Measurements from ENCODE around the gene HECW1.

Gene HECW1

GRCh38 chr7:43460733-43461348, 348.4 kb downstream of the HECW1 start:
- no peak overlapping the region for H3K4me3 ChIP-seq (ENCODE audit: low read length)
- H2BK15ac ChIP-seq (replicated peaks; ENCODE audit: low read depth): no peak overlapping the region
- no peak overlapping the region for H3K4me2 ChIP-seq (ENCODE audit: low read length)
- H3K18ac ChIP-seq (ENCODE audit: low read length): no peak overlapping the region
- DNase-seq: no peak
- H3K56ac ChIP-seq (ENCODE audit: low read length): no peak overlapping the region
- H3K79me2 ChIP-seq (ENCODE audit: control insufficient read depth, insufficient read depth, low read length): no peaks in the 10 kb centered on the region
- no peaks in the 10 kb centered on the region for H3K36me3 ChIP-seq (ENCODE audit: control insufficient read depth, insufficient read depth, low read length)
- H3K23ac ChIP-seq (ENCODE audit: low read length): no peak overlapping the region
- H3K4ac ChIP-seq (ENCODE audit: low read depth, low read length): no peak overlapping the region
- H4K8ac ChIP-seq (ENCODE audit: low read depth, low read length): no peak overlapping the region
- H3K27me3 ChIP-seq (ENCODE audit: insufficient read depth, low read length, poor library complexity): no peaks in the 10 kb centered on the region
- H3K27ac ChIP-seq (ENCODE audit: low read depth, low read length): no peak overlapping the region
- peak overlapping the region; percentile 72 for H2AK5ac ChIP-seq (ENCODE audit: low read length)
- H3K79me1 ChIP-seq (ENCODE audit: low read length): no peaks in the 10 kb centered on the region
- H3K9ac ChIP-seq (ENCODE audit: low read length): no peak overlapping the region
- no peak overlapping the region for H2BK120ac ChIP-seq (ENCODE audit: low read depth, low read length)
- H3K4me1 ChIP-seq (ENCODE audit: control insufficient read depth, low read depth, low read length): peaks cover 9% of the 10 kb centered on the region
- no CpG with 5 or more reads among the region's 8 CpGs for WGBS (ENCODE audit: extremely low coverage, insufficient coverage, low lambda C conversion rate)
- H4K5ac ChIP-seq (ENCODE audit: low read length): no peak overlapping the region
- H2BK5ac ChIP-seq (ENCODE audit: low read length): no peak overlapping the region

DNA sequence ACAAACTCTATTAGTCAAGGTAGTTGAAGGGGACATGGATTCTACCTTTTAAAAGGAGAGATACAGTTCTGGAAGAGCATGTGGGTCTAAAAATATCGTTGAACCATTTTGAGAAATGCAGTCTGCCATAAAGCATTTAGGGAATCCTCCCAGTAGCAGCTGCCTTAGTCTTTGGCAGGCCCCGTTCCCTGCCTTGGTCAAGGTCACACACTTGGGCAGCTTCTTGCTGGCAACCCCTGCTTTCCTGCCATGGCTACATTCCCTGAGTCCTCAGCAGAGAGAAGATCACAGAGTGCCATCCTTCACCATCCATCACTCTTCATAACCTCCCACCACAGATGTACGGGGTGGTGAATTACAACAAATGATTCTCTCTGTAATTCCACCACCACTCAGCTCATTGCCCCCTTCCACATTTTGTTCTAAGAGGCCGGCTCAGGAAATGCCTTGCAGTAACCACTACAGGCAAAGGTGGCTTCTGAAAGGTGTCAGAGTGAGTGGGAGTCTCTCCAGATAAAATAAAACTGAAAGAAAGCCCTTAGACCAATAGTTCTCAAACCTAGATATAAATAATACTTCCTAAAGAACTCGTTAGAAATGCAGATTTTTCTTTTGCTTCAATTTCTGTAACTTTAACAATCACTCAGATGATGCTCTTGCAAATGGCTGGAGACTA, 349.0 kb downstream of the HECW1 start:
- Histone ChIP-seq H3K4me2 (ENCODE audit: low read length) (no peak overlapping the region), H3K56ac (ENCODE audit: low read length) (no peak overlapping the region), H3K9ac (ENCODE audit: low read length) (no peak overlapping the region), H3K79me1 (ENCODE audit: low read length) (no peaks in the 10 kb centered on the region), H3K79me2 (ENCODE audit: control insufficient read depth, insufficient read depth, low read length) (no peaks in the 10 kb centered on the region), H2BK5ac (ENCODE audit: low read length) (no peak overlapping the region), H3K23ac (ENCODE audit: low read length) (no peak overlapping the region), H3K4ac (ENCODE audit: low read depth, low read length) (peak overlapping the region; percentile 18), H3K4me3 (ENCODE audit: low read length) (no peak overlapping the region), H3K18ac (ENCODE audit: low read length) (no peak overlapping the region), H3K36me3 (ENCODE audit: control insufficient read depth, insufficient read depth, low read length) (no peaks in the 10 kb centered on the region), H3K27ac (ENCODE audit: low read depth, low read length) (no peak overlapping the region), H4K5ac (ENCODE audit: low read length) (no peak overlapping the region), H2AK5ac (ENCODE audit: low read length) (no peak overlapping the region), H2BK120ac (ENCODE audit: low read depth, low read length) (no peak overlapping the region), H3K27me3 (ENCODE audit: insufficient read depth, low read length, poor library complexity) (no peaks in the 10 kb centered on the region), H4K8ac (ENCODE audit: low read depth, low read length) (no peak overlapping the region), H2BK15ac (replicated peaks; ENCODE audit: low read depth) (no peak overlapping the region), H3K4me1 (ENCODE audit: control insufficient read depth, low read depth, low read length) (peaks cover 9% of the 10 kb centered on the region)
- no peak for DNase-seq
- no CpG with 5 or more reads among the region's 5 CpGs for WGBS (ENCODE audit: extremely low coverage, insufficient coverage, low lambda C conversion rate)

DNA sequence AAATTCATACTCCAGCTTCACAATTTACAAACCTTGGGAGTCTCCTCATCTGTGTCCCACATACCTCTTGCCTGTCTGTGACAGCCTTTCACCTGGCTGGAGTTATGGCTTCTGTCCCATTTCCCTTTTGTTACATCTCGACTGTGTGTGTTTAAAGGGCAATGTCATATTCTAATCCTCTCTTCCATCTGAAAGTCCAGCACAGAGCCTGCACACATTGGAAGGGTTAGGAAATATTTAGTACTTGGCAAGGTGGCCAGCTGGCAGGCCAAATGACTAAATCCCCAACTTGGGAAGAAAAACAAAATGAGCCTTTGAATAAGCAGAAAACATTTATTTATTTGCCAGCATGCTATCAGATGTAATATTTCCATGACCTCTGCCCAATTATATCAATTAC, 350.4 kb downstream of the HECW1 start:
- no peak for DNase-seq
- Histone ChIP-seq H4K5ac (ENCODE audit: low read length) (no peak overlapping the region), H3K23ac (ENCODE audit: low read length) (no peak overlapping the region), H3K9ac (ENCODE audit: low read length) (no peak overlapping the region), H3K36me3 (ENCODE audit: control insufficient read depth, insufficient read depth, low read length) (no peaks in the 10 kb centered on the region), H2BK15ac (replicated peaks; ENCODE audit: low read depth) (no peak overlapping the region), H3K4me1 (ENCODE audit: control insufficient read depth, low read depth, low read length) (peaks cover 8% of the 10 kb centered on the region), H2AK5ac (ENCODE audit: low read length) (no peak overlapping the region), H2BK5ac (ENCODE audit: low read length) (no peak overlapping the region), H3K56ac (ENCODE audit: low read length) (no peak overlapping the region), H3K4ac (ENCODE audit: low read depth, low read length) (peak overlapping the region; percentile 62), H2BK120ac (ENCODE audit: low read depth, low read length) (peak overlapping the region; percentile 49), H3K4me3 (ENCODE audit: low read length) (no peak overlapping the region), H3K27ac (ENCODE audit: low read depth, low read length) (no peak overlapping the region), H3K4me2 (ENCODE audit: low read length) (no peak overlapping the region), H3K27me3 (ENCODE audit: insufficient read depth, low read length, poor library complexity) (no peaks in the 10 kb centered on the region), H3K79me2 (ENCODE audit: control insufficient read depth, insufficient read depth, low read length) (no peaks in the 10 kb centered on the region), H3K18ac (ENCODE audit: low read length) (peak overlapping the region; percentile 35), H4K8ac (ENCODE audit: low read depth, low read length) (no peak overlapping the region), H3K79me1 (ENCODE audit: low read length) (no peaks in the 10 kb centered on the region)
- no CpG with 5 or more reads among the region's 1 CpG for WGBS (ENCODE audit: extremely low coverage, insufficient coverage, low lambda C conversion rate)

DNA sequence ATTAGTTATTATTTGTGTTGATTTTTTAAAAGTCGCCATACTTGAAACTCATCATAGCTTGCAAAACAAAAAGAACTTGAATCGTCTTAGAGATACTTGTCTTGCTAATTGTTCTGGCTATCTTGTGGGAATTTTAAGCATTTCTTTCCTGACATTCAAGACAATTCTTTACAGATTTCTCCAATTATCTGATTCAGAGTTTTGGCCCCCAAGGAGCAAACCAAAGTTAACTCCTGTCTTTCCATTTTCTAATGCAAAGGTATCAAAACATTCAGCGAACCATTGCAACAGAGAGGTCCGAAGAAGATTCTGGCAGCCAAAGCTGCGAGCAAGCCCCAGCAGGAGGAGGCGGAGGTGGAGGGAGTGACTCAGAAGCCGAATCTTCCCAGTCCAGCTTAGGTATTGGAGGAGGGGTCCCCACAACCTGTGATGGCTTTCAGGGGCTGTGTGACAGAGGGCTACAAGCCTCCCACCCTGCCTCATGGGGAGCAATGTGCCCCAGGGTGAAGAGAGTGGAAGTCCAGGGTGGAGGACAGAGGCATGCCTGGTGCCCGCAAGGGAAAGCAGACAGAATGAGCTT, 351.0 kb downstream of the HECW1 start:
- H2BK15ac ChIP-seq (replicated peaks; ENCODE audit: low read depth): no peak overlapping the region
- H3K56ac ChIP-seq (ENCODE audit: low read length): peak overlapping the region; percentile 81
- no CpG with 5 or more reads among the region's 8 CpGs for WGBS (ENCODE audit: extremely low coverage, insufficient coverage, low lambda C conversion rate)
- no peaks in the 10 kb centered on the region for H3K79me1 ChIP-seq (ENCODE audit: low read length)
- peak overlapping the region; percentile 33 for H3K9ac ChIP-seq (ENCODE audit: low read length)
- peaks cover 5% of the 10 kb centered on the region for H3K4me1 ChIP-seq (ENCODE audit: control insufficient read depth, low read depth, low read length)
- H3K4me2 ChIP-seq (ENCODE audit: low read length): no peak overlapping the region
- no peaks in the 10 kb centered on the region for H3K36me3 ChIP-seq (ENCODE audit: control insufficient read depth, insufficient read depth, low read length)
- H2BK120ac ChIP-seq (ENCODE audit: low read depth, low read length): no peak overlapping the region
- no peak overlapping the region for H3K4ac ChIP-seq (ENCODE audit: low read depth, low read length)
- H3K18ac ChIP-seq (ENCODE audit: low read length): no peak overlapping the region
- H3K27ac ChIP-seq (ENCODE audit: low read depth, low read length): peak overlapping the region; percentile 2
- no peaks in the 10 kb centered on the region for H3K27me3 ChIP-seq (ENCODE audit: insufficient read depth, low read length, poor library complexity)
- no peak overlapping the region for H4K8ac ChIP-seq (ENCODE audit: low read depth, low read length)
- no peak overlapping the region for H4K5ac ChIP-seq (ENCODE audit: low read length)
- H2BK5ac ChIP-seq (ENCODE audit: low read length): peak overlapping the region; percentile 93
- H3K4me3 ChIP-seq (ENCODE audit: low read length): no peak overlapping the region
- H3K79me2 ChIP-seq (ENCODE audit: control insufficient read depth, insufficient read depth, low read length): no peaks in the 10 kb centered on the region
- peak; percentile 67 for DNase-seq
- no peak overlapping the region for H3K23ac ChIP-seq (ENCODE audit: low read length)
- H2AK5ac ChIP-seq (ENCODE audit: low read length): no peak overlapping the region

- Histone ChIP-seq H3K79me1 (ENCODE audit: low read length) (no peaks in the 10 kb centered on the region), H2BK15ac (replicated peaks; ENCODE audit: low read depth) (no peak overlapping the region), H3K56ac (ENCODE audit: low read length) (no peak overlapping the region), H3K4me2 (ENCODE audit: low read length) (no peak overlapping the region), H3K27me3 (ENCODE audit: insufficient read depth, low read length, poor library complexity) (no peaks in the 10 kb centered on the region), H3K18ac (ENCODE audit: low read length) (no peak overlapping the region), H4K5ac (ENCODE audit: low read length) (no peak overlapping the region), H3K4me3 (ENCODE audit: low read length) (no peak overlapping the region), H4K8ac (ENCODE audit: low read depth, low read length) (no peak overlapping the region), H3K23ac (ENCODE audit: low read length) (no peak overlapping the region), H2AK5ac (ENCODE audit: low read length) (no peak overlapping the region), H3K79me2 (ENCODE audit: control insufficient read depth, insufficient read depth, low read length) (no peaks in the 10 kb centered on the region), H3K4me1 (ENCODE audit: control insufficient read depth, low read depth, low read length) (no peaks in the 10 kb centered on the region), H2BK120ac (ENCODE audit: low read depth, low read length) (no peak overlapping the region), H3K27ac (ENCODE audit: low read depth, low read length) (no peak overlapping the region), H3K9ac (ENCODE audit: low read length) (no peak overlapping the region), H3K4ac (ENCODE audit: low read depth, low read length) (no peak overlapping the region), H2BK5ac (ENCODE audit: low read length) (no peak overlapping the region), H3K36me3 (ENCODE audit: control insufficient read depth, insufficient read depth, low read length) (no peaks in the 10 kb centered on the region)
- WGBS (ENCODE audit: extremely low coverage, insufficient coverage, low lambda C conversion rate): no CpG with 5 or more reads among the region's 11 CpGs
- no peak for DNase-seq
These were observed 353.4 kb downstream of the HECW1 start for GRCh38 chr7:43465581-43466554.

Data from mesendoderm (in vitro differentiated cells).